Measurements from ENCODE around the gene ARPP21. TPM values are rescaled to one million over a fixed set of nuclear protein-coding genes. Genes with fewer than 3 reads are reported as not detected.

Gene ARPP21
- total and polyA plus RNA-seq, 2 donors (not counting 3 experiments of a cell fraction or from before 2014, with no cell fraction given), result not detected

DNA sequence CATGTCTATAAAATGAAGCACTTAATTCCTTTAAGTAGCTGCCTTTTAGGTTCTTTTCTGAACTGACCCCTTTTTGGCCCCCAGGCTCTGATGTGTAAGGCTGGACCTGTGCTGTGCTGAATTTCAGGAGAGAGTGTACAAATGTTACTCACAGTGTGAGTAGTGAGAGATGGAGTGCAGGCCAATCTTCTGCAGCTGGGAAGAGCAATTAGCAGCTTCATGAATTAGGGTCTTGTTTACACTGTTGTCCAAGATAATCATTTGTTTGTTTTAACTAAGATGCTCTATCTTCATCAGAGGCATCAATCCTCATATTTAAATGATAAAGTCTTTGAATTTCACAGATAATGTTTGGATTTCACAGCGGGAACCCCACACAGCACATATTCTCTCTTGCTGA lies 19.4 kb downstream of the ARPP21 start:
- Histone ChIP-seq H3K4me2 (ENCODE audit: insufficient read depth, low read length) (no peak overlapping the region), H3K36me3 (ENCODE audit: control insufficient read depth in 2 of 2, extremely low read depth in 1 of 2, insufficient read depth in 2 of 2, low read length in 2 of 2) (no peaks in the 10 kb centered on the region), H3K4me3 (replicated peaks in 1 of 3; ENCODE audit: insufficient read depth in 1 of 3, low read depth in 1 of 3, low read length in 3 of 3) (no peak overlapping the region), H3K27me3 (ENCODE audit: control insufficient read depth in 2 of 2, insufficient read depth in 2 of 2, low read length in 2 of 2) (no peaks in the 10 kb centered on the region), H2AFZ (ENCODE audit: low read depth, low read length) (no peak overlapping the region), H3K9me1 (replicated peaks; ENCODE audit: control insufficient read depth, extremely low read depth, insufficient read depth, low read length) (no peaks in the 10 kb centered on the region), H4K20me1 (replicated peaks; ENCODE audit: control insufficient read depth, extremely low read depth, insufficient read depth, low read length) (no peaks in the 10 kb centered on the region), H3K27ac (ENCODE audit: insufficient read depth, low read depth, low read length) (no peak overlapping the region), H3K4me1 (ENCODE audit: control insufficient read depth, extremely low read depth, insufficient read depth, low read length) (no peaks in the 10 kb centered on the region), H3K9ac (replicated peaks; ENCODE audit: extremely low read depth, insufficient read depth, low read length) (no peak overlapping the region), H3K9me3 (replicated peaks; ENCODE audit: control insufficient read depth, insufficient read depth, low read length) (no peaks in the 10 kb centered on the region), H3K79me2 (ENCODE audit: control insufficient read depth, insufficient read depth, low read length) (no peaks in the 10 kb centered on the region)
- CTCF ChIA-PET, result interaction anchor here (1.3 to 1.6 kb wide), 3 partner anchors 15 to 1775 kb away, joined by 3 to 7 read pairs (median 5); no protein-coding TSS in a partner anchor
- DNase-seq (ENCODE audit: low read depth, low spot score) (no peak), FAIRE-seq (no peak)
- BruUV-seq (replicated peaks), result no TSS peak
- dilution Hi-C loops (cut with MboI; ENCODE audit: extremely low pct_ligation_motif_present, low sequenced_read_pairs) (no loop called here), intact Hi-C loops (cut with micrococcal nuclease) (no loop called here)
- no peak for TF ChIP-seq GATA2 (IDR thresholded peaks at IDR 0.05; ENCODE audit: insufficient read depth, insufficient read length, low read depth, low read length)
- no peak for TF ChIP-seq MYC (IDR thresholded peaks at IDR 0.05; ENCODE audit: low read depth, low read length)
- TF ChIP-seq EZH2 (IDR thresholded peaks at IDR 0.05; ENCODE audit: borderline replicate concordance, low read depth, low read length, severe bottlenecking), result no peak
- no peak for TF ChIP-seq JUN (IDR thresholded peaks at IDR 0.05; ENCODE audit: borderline replicate concordance, insufficient read depth, insufficient read length, low read depth)
- TF ChIP-seq FOS (IDR thresholded peaks at IDR 0.05; ENCODE audit: borderline replicate concordance, insufficient read depth, low read length), result no peak
- TF ChIP-seq POLR2A (IDR thresholded peaks at IDR 0.05; ENCODE audit: low read depth, low read length), result no peak
- TF ChIP-seq POLR2AphosphoS5 (IDR thresholded peaks at IDR 0.05; ENCODE audit: insufficient read depth, low read depth, low read length), result no peak
- TF ChIP-seq, protein P1, sequence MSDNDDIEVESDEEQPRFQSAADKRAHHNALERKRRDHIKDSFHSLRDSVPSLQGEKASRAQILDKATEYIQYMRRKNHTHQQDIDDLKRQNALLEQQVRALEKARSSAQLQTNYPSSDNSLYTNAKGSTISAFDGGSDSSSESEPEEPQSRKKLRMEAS (IDR thresholded peaks at IDR 0.05; ENCODE audit: insufficient read depth, insufficient read length), result no peak
- TF ChIP-seq, protein P2, sequence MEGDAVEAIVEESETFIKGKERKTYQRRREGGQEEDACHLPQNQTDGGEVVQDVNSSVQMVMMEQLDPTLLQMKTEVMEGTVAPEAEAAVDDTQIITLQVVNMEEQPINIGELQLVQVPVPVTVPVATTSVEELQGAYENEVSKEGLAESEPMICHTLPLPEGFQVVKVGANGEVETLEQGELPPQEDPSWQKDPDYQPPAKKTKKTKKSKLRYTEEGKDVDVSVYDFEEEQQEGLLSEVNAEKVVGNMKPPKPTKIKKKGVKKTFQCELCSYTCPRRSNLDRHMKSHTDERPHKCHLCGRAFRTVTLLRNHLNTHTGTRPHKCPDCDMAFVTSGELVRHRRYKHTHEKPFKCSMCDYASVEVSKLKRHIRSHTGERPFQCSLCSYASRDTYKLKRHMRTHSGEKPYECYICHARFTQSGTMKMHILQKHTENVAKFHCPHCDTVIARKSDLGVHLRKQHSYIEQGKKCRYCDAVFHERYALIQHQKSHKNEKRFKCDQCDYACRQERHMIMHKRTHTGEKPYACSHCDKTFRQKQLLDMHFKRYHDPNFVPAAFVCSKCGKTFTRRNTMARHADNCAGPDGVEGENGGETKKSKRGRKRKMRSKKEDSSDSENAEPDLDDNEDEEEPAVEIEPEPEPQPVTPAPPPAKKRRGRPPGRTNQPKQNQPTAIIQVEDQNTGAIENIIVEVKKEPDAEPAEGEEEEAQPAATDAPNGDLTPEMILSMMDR (IDR thresholded peaks at IDR 0.05; ENCODE audit: extremely low read depth in 1 of 2, insufficient read depth in 1 of 2, low read depth in 1 of 2, low read length in 2 of 2), result no peak
- POLR2A ChIA-PET, result no interaction called here

Data from endothelial cell of umbilical vein (primary cell).